CD14-positive monocyte (primary cell): Measurements from ENCODE around the gene RNASE3. TPM values are rescaled to one million over a fixed set of nuclear protein-coding genes. Genes with fewer than 3 reads are reported as not detected.
"Not testable (repeated sequence)": the region's sequence is repeated elsewhere in the genome, so short reads cannot be mapped to it uniquely, and the experiment has no call there.

Experiments used
- DNase-seq, 3 donors: peaks; one replicate each; pipeline ENCODE4 v3.0.0-alpha.2; 2011 to 2022
- H2AFZ ChIP-seq: 2 replicates; pipeline ENCODE4 v1.6.0; 2012; ENCODE audit warnings: mild to moderate bottlenecking, low read depth, low read length, inconsistent platforms; ENCODE audit not compliant: insufficient read depth, poor library complexity, severe bottlenecking
- H3K27ac ChIP-seq, 2 donors: 1 replicate in 1 of 2; 2 replicates in 1 of 2; pipeline ENCODE4 v1.5.1; 2012 to 2013; ENCODE audit warnings: low read length in 2 of 2, control low read depth in 1 of 2, inconsistent platforms in 1 of 2, low read depth in 1 of 2, mild to moderate bottlenecking in 1 of 2
- H3K27me3 ChIP-seq, 2 donors: one replicate each; pipeline versions ENCODE4 v1.6.0 to v1.6.1; 2011 to 2013; ENCODE audit warnings: low read length in 2 of 2; ENCODE audit not compliant: control insufficient read depth in 2 of 2, insufficient read depth in 2 of 2
- H3K36me3 ChIP-seq, 2 donors: replicated peaks in 1 of 2; 1 replicate in 1 of 2; 2 replicates in 1 of 2; pipeline versions ENCODE4 v1.5.1 to v1.6.1; 2012 to 2013; ENCODE audit warnings: low read length in 2 of 2, control low read depth in 1 of 2, inconsistent platforms in 1 of 2, mild to moderate bottlenecking in 1 of 2; ENCODE audit not compliant: insufficient read depth in 2 of 2, control insufficient read depth in 1 of 2
- H3K4me1 ChIP-seq, 2 donors: 1 replicate in 1 of 2; 2 replicates in 1 of 2; pipeline versions ENCODE4 v1.5.1 to v1.6.1; 2012 to 2013; ENCODE audit warnings: low read length in 2 of 2, control low read depth in 1 of 2, inconsistent platforms in 1 of 2, mild to moderate bottlenecking in 1 of 2, moderate library complexity in 1 of 2; ENCODE audit not compliant: insufficient read depth in 2 of 2, control insufficient read depth in 1 of 2
- H3K4me2 ChIP-seq: replicated peaks from 2 replicates; pipeline ENCODE3; 2012; ENCODE audit warnings: low read length, moderate library complexity, mild to moderate bottlenecking; ENCODE audit not compliant: poor library complexity, severe bottlenecking; ENCODE audit errors: extremely low read depth
- H3K4me3 ChIP-seq, 3 experiments: fragments of 200-600 bp in 1 of 3; sonication (generic) in 1 of 3; replicated peaks in 1 of 3; 1 replicate in 2 of 3; 2 replicates in 1 of 3; pipeline ENCODE4 v1.5.1; 2011 to 2013; ENCODE audit warnings: low read length in 3 of 3, mild to moderate bottlenecking in 3 of 3, control low read depth in 2 of 3, low read depth in 2 of 3, inconsistent platforms in 1 of 3, moderate library complexity in 1 of 3
- H3K79me2 ChIP-seq: 2 replicates; pipeline ENCODE4 v1.6.0; 2012; ENCODE audit warnings: mild to moderate bottlenecking, control low read depth, inconsistent platforms, low read length, moderate library complexity; ENCODE audit not compliant: insufficient read depth
- H3K9ac ChIP-seq: 2 replicates; pipeline ENCODE4 v1.6.0; 2017; ENCODE audit warnings: low read length, mild to moderate bottlenecking; ENCODE audit not compliant: insufficient read depth, poor library complexity, severe bottlenecking
- H3K9me3 ChIP-seq, 2 donors: replicated peaks in 1 of 2; 1 replicate in 1 of 2; 2 replicates in 1 of 2; pipeline versions ENCODE4 v1.5.1 to v1.6.1; 2012 to 2013; ENCODE audit warnings: low read length in 2 of 2, control low read depth in 1 of 2; ENCODE audit not compliant: control insufficient read depth in 1 of 2, insufficient read depth in 1 of 2
- H4K20me1 ChIP-seq: 2 replicates; pipeline ENCODE4 v1.6.0; 2012; ENCODE audit warnings: mild to moderate bottlenecking, low read length, control low read depth, moderate library complexity; ENCODE audit not compliant: insufficient read depth
- H3K27ac Mint-ChIP-seq, 7 donors: one replicate each; pipeline ENCODE4 v1.8.0; 2020; ENCODE audit warnings: mild to moderate bottlenecking in 7 of 7, mixed read lengths in 7 of 7, moderate library complexity in 6 of 7, inconsistent platforms in 2 of 7
- H3K27me3 Mint-ChIP-seq, 3 donors: one replicate each; pipeline ENCODE4 v1.8.0; 2021 to 2022; ENCODE audit warnings: low read depth in 3 of 3, mild to moderate bottlenecking in 3 of 3, mixed read lengths in 3 of 3, moderate library complexity in 3 of 3, inconsistent platforms in 1 of 3
- H3K36me3 Mint-ChIP-seq, 2 donors: one replicate each; pipeline ENCODE4 v1.8.0; 2020; ENCODE audit warnings: mixed read lengths in 2 of 2, inconsistent platforms in 1 of 2, mild to moderate bottlenecking in 1 of 2
- H3K4me1 Mint-ChIP-seq: one replicate; pipeline ENCODE4 v1.8.0; 2020; ENCODE audit warnings: mild to moderate bottlenecking, mixed read lengths
- H3K4me3 Mint-ChIP-seq, 2 donors: one replicate each; pipeline ENCODE4 v1.8.0; 2020; ENCODE audit warnings: mild to moderate bottlenecking in 2 of 2, mixed read lengths in 2 of 2, moderate library complexity in 1 of 2
- H3K9me3 Mint-ChIP-seq, 7 donors: one replicate each; pipeline ENCODE4 v1.8.0; 2020 to 2022; ENCODE audit warnings: mixed read lengths in 7 of 7, mild to moderate bottlenecking in 6 of 7, moderate library complexity in 6 of 7, inconsistent platforms in 2 of 7
- CTCF ChIP-seq: fragments of 200-600 bp; IDR thresholded peaks from one replicate; pipeline ENCODE4 v1.8.0; 2022; ENCODE audit warnings: antibody characterized with exemption, mild to moderate bottlenecking
- WGBS: methylation state at CpG from one replicate; pipeline ENCODE4 v1.1.5; 2013; ENCODE audit warnings: missing lambda C conversion rate; ENCODE audit not compliant: insufficient coverage; 5-methylcytosine and 5-hydroxymethylcytosine counted together
- intact Hi-C, 2 donors: fragments of 100-400 bp; cut with micrococcal nuclease; formaldehyde crosslinking; loops; one replicate each; pipeline versions ENCODE4 v1.15.0 to v1.15.1; 2023
- polyA plus RNA-seq, 3 donors: library from polyadenylated mRNA; depleted of rRNA in 1 of 3; unstranded in 2 of 3; stranded (reverse) in 1 of 3; fragments of 300-500 nt in 2 of 3; fragments of >200 nt in 1 of 3; fragmentation: Illumina TruSeq in 2 of 3; gene quantifications; 1 replicate in 2 of 3; 2 replicates in 1 of 3; pipeline ENCODE4 v1.2.3, GENCODE V29; 2012 to 2021

The RNASE3 gene
- polyA plus RNA-seq, 3 donors: 5.1 to 13.8 (median 8.4) TPM

- no peak overlapping the region for H3K27ac ChIP-seq
- intact Hi-C loops: no loop called here
- no peak for TF ChIP-seq CTCF
- H4K20me1 ChIP-seq: no peaks in the 10 kb centered on the region
- Mint-ChIP-seq H3K4me1 (peaks cover 36% of the 10 kb centered on the region), H3K36me3 (no peaks in the 10 kb centered on the region), H3K9me3 (peaks cover 4 to 19% (median 14%) of the 10 kb centered on the region in 7 donors), H3K4me3 (no peak overlapping the region), H3K27me3 (peaks cover 0 to 2% (median 0%) of the 10 kb centered on the region in 3 donors), H3K27ac (no peak overlapping the region)
- no peak for DNase-seq
- no peaks in the 10 kb centered on the region for H3K79me2 ChIP-seq
- no peak overlapping the region for H2AFZ ChIP-seq
- H3K9me3 ChIP-seq: peaks cover 0 to 15% of the 10 kb centered on the region in 2 donors
- no peak overlapping the region for H3K4me2 ChIP-seq
- no peak overlapping the region for H3K4me3 ChIP-seq
- H3K4me1 ChIP-seq: peaks cover 30 to 35% of the 10 kb centered on the region in 2 donors
- no peaks in the 10 kb centered on the region for H3K27me3 ChIP-seq
- no peak overlapping the region for H3K9ac ChIP-seq
- no CpG with 5 or more reads among the region's 1 CpG for WGBS
- no peaks in the 10 kb centered on the region for H3K36me3 ChIP-seq
Observed at GRCh38 chr14:20907214-20907613, 16.0 kb downstream of the RNASE3 start.

- H4K20me1 ChIP-seq, H3K4me3 ChIP-seq, H3K9ac ChIP-seq, H3K4me2 ChIP-seq, H3K27ac ChIP-seq, H3K9me3 ChIP-seq, H3K27me3 Mint-ChIP-seq, intact Hi-C loops, H3K79me2 ChIP-seq, H3K36me3 Mint-ChIP-seq, H2AFZ ChIP-seq, H3K27ac Mint-ChIP-seq, H3K4me3 Mint-ChIP-seq, DNase-seq, H3K36me3 ChIP-seq, H3K27me3 ChIP-seq: not testable (repeated sequence)
- 88% methylated on average over 9 of the region's 14 CpGs for WGBS
- Mint-ChIP-seq H3K9me3 (peaks cover 4 to 18% (median 8%) of the 10 kb centered on the region in 7 donors), H3K4me1 (peaks cover 23% of the 10 kb centered on the region)
- H3K4me1 ChIP-seq: peaks cover 12 to 14% of the 10 kb centered on the region in 2 donors
Observed at GRCh38 chr14:20910822-20911221, 19.6 kb downstream of the RNASE3 start.

GRCh38 chr14:20919038-20919756 is 28.0 kb downstream of the RNASE3 start:
- H3K36me3 ChIP-seq, H3K9me3 ChIP-seq, intact Hi-C loops, H3K27me3 Mint-ChIP-seq, H3K36me3 Mint-ChIP-seq, H4K20me1 ChIP-seq, H3K27me3 ChIP-seq, H3K79me2 ChIP-seq, H3K9me3 Mint-ChIP-seq: not testable (repeated sequence)
- Histone ChIP-seq H3K4me1 (peaks cover 40 to 42% of the 10 kb centered on the region in 2 donors), H3K4me2 (peak overlapping the region; percentile 63), H3K4me3 (peak overlapping the region in 2 of 3 experiments; percentile 17 to 55), H3K27ac (peak overlapping the region; percentile 82 to 90), H2AFZ (peak overlapping the region; percentile 32), H3K9ac (peak overlapping the region; percentile 5)
- Mint-ChIP-seq H3K27ac (peak overlapping the region; percentile 89 to 96 (median 96)), H3K4me3 (peak overlapping the region; percentile 67 to 80), H3K4me1 (peaks cover 48% of the 10 kb centered on the region)
- WGBS: 9% methylated on average over 4 of the region's 11 CpGs
- DNase-seq: peak; percentile 58 to 90 (median 82)

- intact Hi-C loops, H2AFZ ChIP-seq, H3K27me3 Mint-ChIP-seq, H3K4me3 ChIP-seq, H3K36me3 ChIP-seq, H3K27me3 ChIP-seq, H4K20me1 ChIP-seq, H3K9ac ChIP-seq, H3K27ac Mint-ChIP-seq, H3K4me2 ChIP-seq, H3K4me3 Mint-ChIP-seq, H3K79me2 ChIP-seq, H3K27ac ChIP-seq, DNase-seq: not testable (repeated sequence)
- no CpG with 5 or more reads among the region's 2 CpGs for whole genome bisulfite sequencing
- Histone ChIP-seq H3K4me1 (peaks cover 19 to 25% of the 10 kb centered on the region in 2 donors), H3K9me3 (peaks cover 16 to 18% of the 10 kb centered on the region in 2 donors)
- Mint-ChIP-seq H3K4me1 (peaks cover 25% of the 10 kb centered on the region), H3K36me3 (peaks cover 0 to 15% of the 10 kb centered on the region in 2 donors), H3K9me3 (peaks cover 17 to 24% (median 20%) of the 10 kb centered on the region in 7 donors)
Observed at GRCh38 chr14:20923766-20924297, 32.6 kb downstream of the RNASE3 start.
